Suprapubic skin (tissue), 4 donors: ENCODE measurements around the gene WBP2NL.

ENCODE experiments used
- EP300 ChIP-seq: sonication (generic); formaldehyde crosslinking; IDR thresholded peaks from one replicate; pipeline ENCODE4 v1.6.1; 2017; ENCODE audit warnings: antibody characterized with exemption
- POLR2A ChIP-seq, 2 donors: fragments of 450-650 bp; IDR thresholded peaks; one replicate each; pipeline ENCODE4 v1.6.1; 2017; ENCODE audit warnings: antibody characterized with exemption in 2 of 2, mild to moderate bottlenecking in 2 of 2, moderate library complexity in 2 of 2
- POLR2AphosphoS5 ChIP-seq, 3 donors: sonication (generic); formaldehyde crosslinking; IDR thresholded peaks; one replicate each; pipeline ENCODE4 v1.6.1; 2017; ENCODE audit warnings: antibody characterized with exemption in 3 of 3
- TF ChIP-seq, protein P1 (sequence below), 2 donors: fragments of 200-600 bp in 1 of 2; fragments of 450-650 bp in 1 of 2; sonication (generic) in 1 of 2; IDR thresholded peaks; one replicate each; pipeline ENCODE4 v1.5.1; 2016 to 2019; ENCODE audit warnings: antibody characterized with exemption in 2 of 2, mild to moderate bottlenecking in 1 of 2, moderate library complexity in 1 of 2

DNA sequence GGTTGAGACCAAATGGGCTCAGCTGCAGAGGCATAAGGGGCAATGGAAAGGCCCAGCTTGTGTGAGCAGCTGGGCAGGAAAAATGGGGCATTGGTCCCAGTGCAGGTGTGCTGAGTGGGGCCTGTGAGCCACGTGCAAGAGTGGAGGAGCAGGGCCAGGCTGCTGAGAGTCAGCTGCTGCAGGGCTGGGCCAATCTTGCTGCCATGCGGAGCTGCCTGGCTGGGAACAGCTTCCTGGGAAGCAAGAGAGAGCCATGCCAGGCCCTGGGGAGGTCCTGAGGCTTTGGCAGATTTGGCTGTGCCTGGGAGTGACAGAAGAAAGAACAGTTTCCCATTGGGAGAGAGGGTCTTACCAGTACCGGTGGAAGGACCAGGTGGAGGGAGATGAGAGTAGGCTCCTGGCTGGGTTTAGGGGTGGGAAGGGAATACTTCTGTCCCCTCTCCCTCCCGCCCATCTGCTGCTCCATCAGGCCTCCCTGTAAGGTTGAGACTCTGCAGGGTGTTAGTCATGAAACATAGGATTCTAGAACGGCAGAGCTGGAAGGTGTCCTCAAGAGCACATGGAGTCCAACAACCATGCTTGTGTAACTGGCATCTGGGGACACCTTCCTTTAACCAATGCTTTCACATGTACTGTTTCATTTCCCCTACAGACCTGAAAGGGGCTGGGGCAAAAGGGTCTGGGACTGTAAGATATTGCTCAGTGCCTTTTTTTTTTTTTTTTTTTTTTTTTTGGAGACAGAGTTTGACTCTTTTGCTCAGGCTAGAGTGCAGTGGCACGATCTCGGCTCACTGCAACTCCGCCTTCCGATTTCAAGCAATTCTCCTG, 19.0 kb upstream of the WBP2NL start:
- no peak for TF ChIP-seq EP300
- TF ChIP-seq, protein P1, sequence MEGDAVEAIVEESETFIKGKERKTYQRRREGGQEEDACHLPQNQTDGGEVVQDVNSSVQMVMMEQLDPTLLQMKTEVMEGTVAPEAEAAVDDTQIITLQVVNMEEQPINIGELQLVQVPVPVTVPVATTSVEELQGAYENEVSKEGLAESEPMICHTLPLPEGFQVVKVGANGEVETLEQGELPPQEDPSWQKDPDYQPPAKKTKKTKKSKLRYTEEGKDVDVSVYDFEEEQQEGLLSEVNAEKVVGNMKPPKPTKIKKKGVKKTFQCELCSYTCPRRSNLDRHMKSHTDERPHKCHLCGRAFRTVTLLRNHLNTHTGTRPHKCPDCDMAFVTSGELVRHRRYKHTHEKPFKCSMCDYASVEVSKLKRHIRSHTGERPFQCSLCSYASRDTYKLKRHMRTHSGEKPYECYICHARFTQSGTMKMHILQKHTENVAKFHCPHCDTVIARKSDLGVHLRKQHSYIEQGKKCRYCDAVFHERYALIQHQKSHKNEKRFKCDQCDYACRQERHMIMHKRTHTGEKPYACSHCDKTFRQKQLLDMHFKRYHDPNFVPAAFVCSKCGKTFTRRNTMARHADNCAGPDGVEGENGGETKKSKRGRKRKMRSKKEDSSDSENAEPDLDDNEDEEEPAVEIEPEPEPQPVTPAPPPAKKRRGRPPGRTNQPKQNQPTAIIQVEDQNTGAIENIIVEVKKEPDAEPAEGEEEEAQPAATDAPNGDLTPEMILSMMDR (IDR thresholded peaks at IDR 0.05), result no peak
- TF ChIP-seq POLR2A (IDR thresholded peaks at IDR 0.05), result no peak
- no peak for TF ChIP-seq POLR2AphosphoS5 (IDR thresholded peaks at IDR 0.05)
